T-helper 17 cell (primary cell): ENCODE results near the gene BDKRB1. TPM values are rescaled to one million over a fixed set of nuclear protein-coding genes. Genes with fewer than 3 reads are reported as not detected.

ENCODE experiments used
- ATAC-seq: fragments of 150-1000 bp; cut with Tn5 transposase; 2 replicates; pipeline ENCODE4 v1.10.0; 2021; ENCODE audit warnings: mild to moderate bottlenecking, moderate library complexity
- DNase-seq, 3 donors: peaks; one replicate each; pipeline versions ENCODE4 v3.0.0 to v3.0.0-alpha.2; 2020 to 2021
- H3K9me3 ChIP-seq: one replicate; pipeline ENCODE4 v1.7.0; 2013; ENCODE audit warnings: low read length, mild to moderate bottlenecking; ENCODE audit not compliant: control insufficient read depth, poor library complexity, severe bottlenecking
- H3K27ac Mint-ChIP-seq: one replicate; pipeline ENCODE4 v1.8.0; 2022; ENCODE audit warnings: mild to moderate bottlenecking, moderate library complexity, mixed read lengths
- H3K27me3 Mint-ChIP-seq: one replicate; pipeline ENCODE4 v1.8.0; 2022; ENCODE audit warnings: mixed read lengths
- H3K36me3 Mint-ChIP-seq: one replicate; pipeline ENCODE4 v1.8.0; 2022; ENCODE audit warnings: low read depth, mixed read lengths
- H3K4me1 Mint-ChIP-seq: one replicate; pipeline ENCODE4 v1.8.0; 2022; ENCODE audit warnings: mild to moderate bottlenecking, mixed read lengths
- H3K4me3 Mint-ChIP-seq: one replicate; pipeline ENCODE4 v1.8.0; 2022; ENCODE audit warnings: mild to moderate bottlenecking, moderate library complexity, mixed read lengths
- total RNA-seq, 4 donors: library from RNA in 2 of 4; stranded (reverse) in 2 of 4; gene quantifications; one replicate each; pipeline ENCODE4 v1.2.3 and lab custom pipeline; 2022 to 2026

BDKRB1 gene
- total RNA-seq, 2 donors from 2014 or later = not detected

GRCh38 chr14:96284430-96284829 is 28.4 kb downstream of the BDKRB1 start:
- H3K4me1 Mint-ChIP-seq = peaks cover 2% of the 10 kb centered on the region
- no peak for DNase-seq
- H3K27ac Mint-ChIP-seq = peak overlapping the region; percentile 57
- H3K4me3 Mint-ChIP-seq = no peak overlapping the region
- no peak for ATAC-seq
- no peaks in the 10 kb centered on the region for H3K27me3 Mint-ChIP-seq
- no peaks in the 10 kb centered on the region for H3K9me3 ChIP-seq
- H3K36me3 Mint-ChIP-seq = peaks cover 12% of the 10 kb centered on the region

GRCh38 chr14:96285667-96286066 is 29.7 kb downstream of the BDKRB1 start:
- Mint-ChIP-seq H3K27me3 (no peaks in the 10 kb centered on the region), H3K4me1 (peaks cover 2% of the 10 kb centered on the region), H3K27ac (no peak overlapping the region), H3K36me3 (peaks cover 11% of the 10 kb centered on the region), H3K4me3 (no peak overlapping the region)
- DNase-seq (no peak), ATAC-seq (no peak)
- H3K9me3 ChIP-seq = no peaks in the 10 kb centered on the region

DNA sequence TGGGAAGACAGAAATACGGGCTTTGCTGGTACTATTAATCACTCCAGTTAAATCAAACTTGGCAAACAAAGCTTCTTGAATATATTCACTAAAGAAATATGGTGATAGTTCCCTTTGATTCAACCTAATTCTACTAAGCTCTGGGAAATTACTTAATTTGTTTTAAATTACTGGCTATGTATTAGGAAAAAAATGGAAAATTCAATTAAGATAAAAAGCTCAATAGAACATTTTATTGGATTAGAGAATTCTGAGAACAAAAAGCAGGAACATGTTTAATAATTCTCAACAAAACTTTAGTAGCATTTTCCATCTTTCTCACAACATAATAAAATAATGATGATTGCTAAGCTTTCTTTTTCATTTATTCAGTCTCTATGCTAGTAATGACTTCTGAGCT is 30.2 kb downstream of the BDKRB1 start:
- no peak overlapping the region for H3K27ac Mint-ChIP-seq
- H3K36me3 Mint-ChIP-seq = peaks cover 11% of the 10 kb centered on the region
- DNase-seq = no peak
- H3K27me3 Mint-ChIP-seq = no peaks in the 10 kb centered on the region
- no peak for ATAC-seq
- no peaks in the 10 kb centered on the region for H3K9me3 ChIP-seq
- H3K4me3 Mint-ChIP-seq = no peak overlapping the region
- peaks cover 2% of the 10 kb centered on the region for H3K4me1 Mint-ChIP-seq

DNA sequence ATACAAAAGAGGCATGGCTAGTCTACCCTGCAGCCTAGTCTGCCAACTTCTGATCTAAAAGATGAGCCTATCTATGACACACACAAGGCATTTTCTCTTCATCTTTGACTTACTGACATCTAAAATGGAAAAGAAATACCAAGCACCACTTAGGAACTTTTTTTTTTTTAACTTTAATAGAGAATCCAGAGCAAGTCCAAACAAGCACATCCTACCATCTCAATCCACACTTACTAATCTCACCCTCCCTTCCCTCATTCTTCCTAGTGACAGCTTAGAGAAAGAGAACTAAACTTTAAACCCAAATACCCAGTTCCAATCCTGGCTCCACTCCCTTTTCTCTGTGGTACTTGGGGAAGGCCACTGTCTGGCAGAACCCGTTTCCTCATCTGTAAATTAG is 31.8 kb downstream of the BDKRB1 start:
- Mint-ChIP-seq H3K27ac (no peak overlapping the region), H3K36me3 (peaks cover 11% of the 10 kb centered on the region), H3K27me3 (no peaks in the 10 kb centered on the region), H3K4me3 (no peak overlapping the region), H3K4me1 (peaks cover 2% of the 10 kb centered on the region)
- ATAC-seq (no peak), DNase-seq (no peak)
- H3K9me3 ChIP-seq = no peaks in the 10 kb centered on the region

GRCh38 chr14:96294246-96294645 is 38.2 kb downstream of the BDKRB1 start:
- H3K9me3 ChIP-seq = no peaks in the 10 kb centered on the region
- no peak overlapping the region for H3K27ac Mint-ChIP-seq
- no peak for ATAC-seq
- peaks cover 7% of the 10 kb centered on the region for H3K36me3 Mint-ChIP-seq
- DNase-seq = no peak
- H3K27me3 Mint-ChIP-seq = no peaks in the 10 kb centered on the region
- no peak overlapping the region for H3K4me3 Mint-ChIP-seq
- H3K4me1 Mint-ChIP-seq = no peaks in the 10 kb centered on the region

DNA sequence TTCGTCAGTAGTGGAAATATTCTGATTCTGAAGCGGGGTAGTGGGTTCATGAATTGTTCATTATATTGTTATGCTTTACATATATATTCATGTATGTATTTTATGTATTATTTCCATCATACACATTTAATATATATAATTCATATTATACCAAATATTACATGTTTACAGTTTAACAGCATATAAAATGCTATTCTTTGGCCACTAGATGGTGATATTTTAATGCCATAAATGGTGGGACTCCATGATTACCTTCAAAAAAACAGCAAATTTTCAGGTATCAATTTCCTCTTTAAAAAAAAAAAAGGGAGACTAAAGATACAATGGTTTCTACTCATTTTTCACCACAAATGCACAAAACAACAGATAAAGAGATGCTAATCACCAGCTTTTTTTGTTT is 41.0 kb downstream of the BDKRB1 start:
- H3K27ac Mint-ChIP-seq = no peak overlapping the region
- DNase-seq = no peak
- H3K4me1 Mint-ChIP-seq = no peaks in the 10 kb centered on the region
- H3K36me3 Mint-ChIP-seq = peaks cover 7% of the 10 kb centered on the region
- H3K27me3 Mint-ChIP-seq = no peaks in the 10 kb centered on the region
- no peaks in the 10 kb centered on the region for H3K9me3 ChIP-seq
- no peak overlapping the region for H3K4me3 Mint-ChIP-seq
- ATAC-seq = peak; percentile 46

DNA sequence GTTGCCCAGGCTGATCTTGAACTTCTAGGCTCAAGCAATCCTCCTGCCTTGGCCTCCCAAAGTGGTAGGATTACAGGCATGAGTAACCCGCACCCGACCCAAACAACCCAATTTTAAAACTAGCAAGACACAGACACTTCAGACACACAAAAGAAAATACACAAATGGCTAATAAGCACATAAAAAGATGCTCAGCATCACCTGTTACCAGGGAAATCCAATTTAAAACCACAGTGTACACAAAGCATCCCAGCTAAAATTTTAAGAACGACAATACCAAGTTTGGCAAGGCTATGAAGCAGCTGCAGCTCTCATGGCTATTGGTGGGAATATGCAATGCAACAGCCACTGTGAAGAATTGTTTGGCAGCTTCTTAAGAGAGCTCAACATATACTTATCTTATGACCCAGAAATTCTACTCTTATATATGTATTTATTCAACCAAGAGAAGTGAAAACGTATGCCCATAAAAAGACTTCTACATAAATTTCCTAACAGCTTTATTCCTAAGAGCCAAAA is 42.0 kb downstream of the BDKRB1 start:
- Mint-ChIP-seq H3K27me3 (no peaks in the 10 kb centered on the region), H3K27ac (no peak overlapping the region), H3K36me3 (peaks cover 7% of the 10 kb centered on the region), H3K4me1 (no peaks in the 10 kb centered on the region), H3K4me3 (no peak overlapping the region)
- DNase-seq (no peak), ATAC-seq (no peak)
- H3K9me3 ChIP-seq = no peaks in the 10 kb centered on the region

GRCh38 chr14:96299441-96299840 is 43.4 kb downstream of the BDKRB1 start:
- DNase-seq (no peak), ATAC-seq (no peak)
- Mint-ChIP-seq H3K36me3 (peaks cover 1% of the 10 kb centered on the region), H3K27ac (peak overlapping the region; percentile 69), H3K4me3 (no peak overlapping the region), H3K27me3 (no peaks in the 10 kb centered on the region), H3K4me1 (no peaks in the 10 kb centered on the region)
- H3K9me3 ChIP-seq = no peaks in the 10 kb centered on the region

DNA sequence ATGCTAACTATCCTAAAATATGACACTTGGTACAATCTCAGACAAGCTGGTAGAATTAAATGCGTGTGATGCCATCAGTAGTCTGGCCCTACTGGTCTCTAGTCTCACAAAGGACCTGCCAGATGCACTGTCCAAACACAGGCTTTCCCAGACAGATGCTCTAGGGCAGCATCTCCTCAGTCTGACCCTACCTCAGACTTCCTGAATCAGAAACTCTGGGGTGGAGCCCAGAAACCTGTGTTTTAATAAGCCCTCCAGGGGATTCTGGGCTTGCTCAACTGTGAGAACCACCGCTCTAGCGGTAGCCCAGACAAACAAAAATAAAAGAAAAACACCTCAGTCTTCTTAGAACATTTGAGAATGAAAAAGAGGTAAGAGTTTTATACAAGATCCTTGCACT is 48.0 kb downstream of the BDKRB1 start:
- no peak overlapping the region for H3K27ac Mint-ChIP-seq
- no peak for ATAC-seq
- H3K9me3 ChIP-seq = no peaks in the 10 kb centered on the region
- peaks cover 5% of the 10 kb centered on the region for H3K36me3 Mint-ChIP-seq
- no peak overlapping the region for H3K4me3 Mint-ChIP-seq
- peaks cover 2% of the 10 kb centered on the region for H3K4me1 Mint-ChIP-seq
- no peak for DNase-seq
- H3K27me3 Mint-ChIP-seq = no peaks in the 10 kb centered on the region

DNA sequence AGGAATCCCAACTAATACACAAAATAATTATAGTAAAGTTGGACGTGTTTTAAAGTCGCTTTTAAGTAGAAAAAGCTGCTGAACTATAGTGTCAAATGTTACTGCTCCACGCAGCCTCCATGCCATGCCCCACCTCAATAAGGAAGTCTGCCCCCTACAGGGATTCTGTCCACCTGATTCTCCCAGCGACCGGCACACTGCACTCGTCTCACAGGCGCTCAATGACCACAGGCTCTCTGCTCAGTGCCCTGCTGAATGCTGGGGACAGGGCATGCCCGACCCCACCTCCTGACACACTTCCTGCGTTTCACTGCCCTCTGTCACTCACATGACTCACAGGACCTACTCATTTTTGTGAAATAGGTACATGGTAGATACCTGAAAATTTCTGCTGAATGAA is 48.9 kb downstream of the BDKRB1 start:
- H3K27me3 Mint-ChIP-seq = no peaks in the 10 kb centered on the region
- no peaks in the 10 kb centered on the region for H3K9me3 ChIP-seq
- no peak overlapping the region for H3K4me3 Mint-ChIP-seq
- H3K27ac Mint-ChIP-seq = no peak overlapping the region
- ATAC-seq (no peak), DNase-seq (no peak)
- H3K4me1 Mint-ChIP-seq = peaks cover 2% of the 10 kb centered on the region
- peaks cover 7% of the 10 kb centered on the region for H3K36me3 Mint-ChIP-seq

- Mint-ChIP-seq H3K36me3 (peaks cover 7% of the 10 kb centered on the region), H3K27ac (no peak overlapping the region), H3K4me3 (no peak overlapping the region), H3K4me1 (peaks cover 2% of the 10 kb centered on the region), H3K27me3 (no peaks in the 10 kb centered on the region)
- H3K9me3 ChIP-seq = no peaks in the 10 kb centered on the region
- ATAC-seq (no peak), DNase-seq (no peak)
Measured at GRCh38 chr14:96307434-96307833, 51.4 kb downstream of the BDKRB1 start.

GRCh38 chr14:96309133-96309895 is 53.3 kb downstream of the BDKRB1 start:
- Mint-ChIP-seq H3K4me1 (peaks cover 5% of the 10 kb centered on the region), H3K27me3 (no peaks in the 10 kb centered on the region), H3K4me3 (no peak overlapping the region), H3K27ac (peak overlapping the region; percentile 43), H3K36me3 (peaks cover 10% of the 10 kb centered on the region)
- no peaks in the 10 kb centered on the region for H3K9me3 ChIP-seq
- DNase-seq (no peak), ATAC-seq (no peak)

DNA sequence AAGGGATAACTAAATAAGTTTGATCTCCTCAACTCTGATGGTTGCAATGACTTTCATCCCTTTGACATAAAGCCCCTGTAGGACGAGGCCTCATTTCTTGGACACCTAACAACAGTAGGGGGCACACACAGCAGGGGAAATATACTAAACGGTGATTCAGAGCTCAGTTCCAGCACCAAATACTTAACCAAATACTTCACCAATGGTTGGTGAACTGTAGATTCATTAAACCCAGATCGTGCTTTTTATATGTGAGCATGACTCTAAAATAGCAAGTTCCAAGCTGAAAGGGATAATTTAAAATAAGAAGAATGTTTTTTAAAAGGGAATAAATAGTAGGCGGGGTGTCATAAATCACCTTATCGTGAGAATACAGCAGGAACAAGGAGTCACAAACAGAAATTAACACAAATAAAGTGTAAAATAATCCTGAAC is 53.9 kb downstream of the BDKRB1 start:
- peak overlapping the region; percentile 43 for H3K27ac Mint-ChIP-seq
- H3K9me3 ChIP-seq = no peaks in the 10 kb centered on the region
- DNase-seq (no peak), ATAC-seq (no peak)
- peaks cover 5% of the 10 kb centered on the region for H3K4me1 Mint-ChIP-seq
- peaks cover 10% of the 10 kb centered on the region for H3K36me3 Mint-ChIP-seq
- no peaks in the 10 kb centered on the region for H3K27me3 Mint-ChIP-seq
- H3K4me3 Mint-ChIP-seq = no peak overlapping the region

- peaks cover 11% of the 10 kb centered on the region for H3K36me3 Mint-ChIP-seq
Measured at GRCh38 chr14:96310906-96311305, 54.9 kb downstream of the BDKRB1 start.

More at GRCh38 chr14:96310906-96311305, 54.9 kb downstream of the BDKRB1 start:
- no peak for DNase-seq
- Mint-ChIP-seq H3K4me1 (peaks cover 5% of the 10 kb centered on the region), H3K27me3 (no peaks in the 10 kb centered on the region), H3K4me3 (no peak overlapping the region), H3K27ac (no peak overlapping the region)
- no peaks in the 10 kb centered on the region for H3K9me3 ChIP-seq
- ATAC-seq = no peak
